Glutamatergic neuron (in vitro differentiated cells): ENCODE measurements around the gene ARHGAP24. TPM values are rescaled to one million over a fixed set of nuclear protein-coding genes. Genes with fewer than 3 reads are reported as not detected.

Experiments used
- DNase-seq: peaks from one replicate; pipeline ENCODE4 v3.0.0; 2022
- H3K27ac Mint-ChIP-seq: one replicate; pipeline ENCODE4 v1.8.0; 2020; ENCODE audit warnings: mild to moderate bottlenecking, mixed read lengths, inconsistent platforms; ENCODE audit not compliant: unreplicated experiment
- H3K27me3 Mint-ChIP-seq: one replicate; pipeline ENCODE4 v1.8.0; 2020; ENCODE audit warnings: mild to moderate bottlenecking, moderate library complexity, mixed read lengths, inconsistent platforms; ENCODE audit not compliant: unreplicated experiment
- H3K36me3 Mint-ChIP-seq: one replicate; pipeline ENCODE4 v1.8.0; 2020; ENCODE audit warnings: mild to moderate bottlenecking, mixed read lengths, inconsistent platforms; ENCODE audit not compliant: unreplicated experiment
- H3K4me1 Mint-ChIP-seq: one replicate; pipeline ENCODE4 v1.8.0; 2020; ENCODE audit warnings: mild to moderate bottlenecking, low read depth, mixed read lengths, inconsistent platforms; ENCODE audit not compliant: unreplicated experiment
- H3K4me3 Mint-ChIP-seq: one replicate; pipeline ENCODE4 v1.8.0; 2020; ENCODE audit warnings: mild to moderate bottlenecking, mixed read lengths, inconsistent platforms; ENCODE audit not compliant: unreplicated experiment
- H3K9me3 Mint-ChIP-seq: one replicate; pipeline ENCODE4 v1.8.0; 2020; ENCODE audit warnings: mild to moderate bottlenecking, moderate library complexity, mixed read lengths, inconsistent platforms; ENCODE audit not compliant: unreplicated experiment
- total RNA-seq: library from RNA; stranded (reverse); fragmentation: NEBNext Ultra II Directional; extraction: Animal tissue kit (Norgen Biotek cat#: 25700); gene quantifications from one replicate; pipeline ENCODE4 v1.2.1, GENCODE V29; 2021; ENCODE audit not compliant: unreplicated experiment
- TF ChIP-seq, protein P1 (sequence below): fragments of 200-600 bp; sonication (generic); IDR thresholded peaks from one replicate; pipeline ENCODE4 v1.5.0; 2021; ENCODE audit not compliant: partially characterized antibody, unreplicated experiment

The ARHGAP24 gene
- total RNA-seq, 1 donor from 2014 or later: 1.6 TPM

DNA sequence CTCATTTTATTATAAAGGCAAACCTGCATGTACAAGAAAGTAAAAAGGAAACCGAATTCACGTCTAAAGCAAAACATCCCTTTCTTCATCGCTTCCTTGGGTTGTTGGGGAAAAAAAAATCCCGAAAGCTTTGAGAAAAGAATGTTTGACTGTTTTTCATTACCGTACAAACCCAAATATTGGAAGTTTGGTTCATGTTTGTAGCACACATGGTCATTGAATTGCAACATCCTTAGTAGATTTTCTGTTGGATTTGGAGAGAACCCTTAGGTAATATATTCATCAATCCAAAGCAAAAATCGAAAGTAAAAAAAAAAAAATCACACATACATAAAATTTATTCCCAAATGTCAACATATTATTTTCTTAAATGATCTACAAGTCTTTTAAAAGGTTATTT is 464.6 kb downstream of the ARHGAP24 start:
- H3K27me3 Mint-ChIP-seq: no peaks in the 10 kb centered on the region
- no peaks in the 10 kb centered on the region for H3K9me3 Mint-ChIP-seq
- TF ChIP-seq, protein P1, sequence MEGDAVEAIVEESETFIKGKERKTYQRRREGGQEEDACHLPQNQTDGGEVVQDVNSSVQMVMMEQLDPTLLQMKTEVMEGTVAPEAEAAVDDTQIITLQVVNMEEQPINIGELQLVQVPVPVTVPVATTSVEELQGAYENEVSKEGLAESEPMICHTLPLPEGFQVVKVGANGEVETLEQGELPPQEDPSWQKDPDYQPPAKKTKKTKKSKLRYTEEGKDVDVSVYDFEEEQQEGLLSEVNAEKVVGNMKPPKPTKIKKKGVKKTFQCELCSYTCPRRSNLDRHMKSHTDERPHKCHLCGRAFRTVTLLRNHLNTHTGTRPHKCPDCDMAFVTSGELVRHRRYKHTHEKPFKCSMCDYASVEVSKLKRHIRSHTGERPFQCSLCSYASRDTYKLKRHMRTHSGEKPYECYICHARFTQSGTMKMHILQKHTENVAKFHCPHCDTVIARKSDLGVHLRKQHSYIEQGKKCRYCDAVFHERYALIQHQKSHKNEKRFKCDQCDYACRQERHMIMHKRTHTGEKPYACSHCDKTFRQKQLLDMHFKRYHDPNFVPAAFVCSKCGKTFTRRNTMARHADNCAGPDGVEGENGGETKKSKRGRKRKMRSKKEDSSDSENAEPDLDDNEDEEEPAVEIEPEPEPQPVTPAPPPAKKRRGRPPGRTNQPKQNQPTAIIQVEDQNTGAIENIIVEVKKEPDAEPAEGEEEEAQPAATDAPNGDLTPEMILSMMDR: no peak
- no peaks in the 10 kb centered on the region for H3K4me1 Mint-ChIP-seq
- no peak for DNase-seq
- no peak overlapping the region for H3K4me3 Mint-ChIP-seq
- H3K27ac Mint-ChIP-seq: no peak overlapping the region
- no peaks in the 10 kb centered on the region for H3K36me3 Mint-ChIP-seq

DNA sequence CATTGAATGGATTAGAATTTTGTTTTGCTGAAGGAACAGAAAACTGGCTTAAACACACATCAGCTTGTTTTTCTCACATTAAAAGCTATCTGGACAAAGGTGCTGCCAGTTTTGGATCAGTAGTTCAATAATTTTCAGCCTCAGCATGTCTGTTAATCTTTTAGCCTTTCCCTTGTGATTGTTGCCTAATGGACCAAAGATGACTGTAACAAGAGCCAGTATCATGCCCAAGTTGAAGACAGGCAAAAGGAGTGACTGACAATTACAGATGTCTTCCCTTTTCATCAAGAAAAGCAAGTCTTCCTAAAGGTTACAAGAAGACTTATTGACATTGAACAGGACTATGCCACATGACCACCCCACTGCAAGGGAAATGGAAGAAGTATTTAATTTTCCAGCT is 465.2 kb downstream of the ARHGAP24 start:
- Mint-ChIP-seq H3K36me3 (no peaks in the 10 kb centered on the region), H3K27me3 (no peaks in the 10 kb centered on the region), H3K27ac (no peak overlapping the region), H3K4me1 (no peaks in the 10 kb centered on the region), H3K4me3 (no peak overlapping the region), H3K9me3 (no peaks in the 10 kb centered on the region)
- no peak for DNase-seq
- TF ChIP-seq, protein P1: no peak

DNA sequence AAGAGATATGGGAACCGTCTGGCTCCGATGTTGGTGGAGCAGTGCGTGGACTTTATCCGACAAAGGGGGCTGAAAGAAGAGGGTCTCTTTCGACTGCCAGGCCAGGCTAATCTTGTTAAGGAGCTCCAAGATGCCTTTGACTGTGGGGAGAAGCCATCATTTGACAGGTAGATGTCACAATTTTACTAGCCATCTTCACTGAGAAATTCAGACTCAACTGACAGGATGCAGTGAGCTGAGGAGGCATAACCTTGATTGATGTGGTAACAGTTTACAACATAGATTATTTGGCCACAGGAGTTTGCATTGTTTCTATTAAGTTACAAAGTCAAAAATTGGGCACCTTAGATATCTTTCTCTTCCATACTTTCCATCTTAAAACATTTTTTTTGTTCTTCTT is 467.2 kb downstream of the ARHGAP24 start:
- Mint-ChIP-seq H3K27ac (no peak overlapping the region), H3K27me3 (no peaks in the 10 kb centered on the region), H3K4me1 (no peaks in the 10 kb centered on the region), H3K9me3 (no peaks in the 10 kb centered on the region), H3K4me3 (no peak overlapping the region), H3K36me3 (no peaks in the 10 kb centered on the region)
- TF ChIP-seq, protein P1: no peak
- DNase-seq: no peak

DNA sequence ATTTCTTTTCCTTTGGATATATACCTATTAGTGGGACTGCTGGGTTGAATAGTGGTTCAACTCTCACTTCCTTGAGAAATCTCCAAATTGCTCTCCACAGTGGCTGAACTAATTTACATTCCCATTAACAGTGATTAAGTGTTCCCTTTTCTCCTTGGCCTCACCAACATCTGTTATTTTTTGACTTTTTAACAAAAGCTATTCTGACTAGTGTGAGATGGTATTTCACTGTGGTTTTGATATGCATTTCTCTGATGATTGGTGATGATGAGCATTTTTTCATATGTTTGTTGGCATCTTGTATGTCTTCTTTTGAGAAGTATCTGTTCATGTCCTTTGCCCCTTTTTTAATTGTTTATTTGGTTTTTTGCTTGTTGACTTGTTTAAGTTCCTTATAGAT is 471.9 kb downstream of the ARHGAP24 start:
- Mint-ChIP-seq H3K4me3 (no peak overlapping the region), H3K27me3 (no peaks in the 10 kb centered on the region), H3K36me3 (no peaks in the 10 kb centered on the region), H3K4me1 (no peaks in the 10 kb centered on the region), H3K9me3 (no peaks in the 10 kb centered on the region), H3K27ac (no peak overlapping the region)
- DNase-seq: no peak
- TF ChIP-seq, protein P1: no peak

DNA sequence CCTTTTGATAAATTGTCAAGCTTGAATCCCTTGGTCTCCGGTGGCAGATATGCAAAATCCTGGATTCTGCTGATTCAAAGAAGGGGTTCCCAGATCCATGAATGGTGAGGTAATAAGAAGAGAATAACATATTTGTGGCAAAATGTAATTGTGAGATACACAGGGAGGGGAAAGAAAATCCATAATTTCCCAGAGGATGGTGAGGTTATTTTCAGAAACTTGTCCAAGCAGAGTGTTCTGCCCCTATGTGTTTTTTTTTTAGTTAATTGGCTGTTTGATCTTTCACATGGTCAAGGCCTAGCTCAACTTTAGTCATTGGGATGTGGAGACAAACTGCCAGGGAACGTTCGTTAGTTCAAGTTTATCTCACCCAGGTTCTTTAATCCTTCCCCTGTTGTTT is 476.1 kb downstream of the ARHGAP24 start:
- Mint-ChIP-seq H3K9me3 (no peaks in the 10 kb centered on the region), H3K4me3 (no peak overlapping the region), H3K27ac (no peak overlapping the region), H3K27me3 (no peaks in the 10 kb centered on the region), H3K4me1 (no peaks in the 10 kb centered on the region), H3K36me3 (no peaks in the 10 kb centered on the region)
- DNase-seq: no peak
- TF ChIP-seq, protein P1: no peak
